ENCODE measurements around the gene FAM50B. TPM values are rescaled to one million over a fixed set of nuclear protein-coding genes. Genes with fewer than 3 reads are reported as not detected.

FAM50B gene
- total RNA-seq, 1 experiment from 2014 or later = 0.48 TPM

DNA sequence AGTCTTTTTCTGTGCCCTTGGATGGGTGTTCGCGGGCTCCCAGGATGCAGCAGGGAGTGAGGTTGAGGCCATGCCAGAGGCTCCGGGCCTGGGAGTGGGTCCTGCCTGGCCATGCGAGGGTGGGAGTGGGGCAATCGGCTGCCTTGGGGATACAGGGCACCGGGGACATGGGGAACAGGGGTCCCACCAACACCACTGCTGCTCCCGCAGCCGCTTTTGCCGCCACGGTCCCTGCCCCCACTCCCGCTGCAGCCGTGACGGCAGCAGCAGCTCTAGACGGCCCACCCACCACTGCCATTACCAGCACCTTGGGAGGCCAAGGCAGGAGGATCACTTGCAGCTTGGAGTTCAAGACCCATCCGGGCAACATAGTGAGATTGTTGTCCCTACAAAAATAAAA is 35.3 kb upstream of the FAM50B start:
- no peaks in the 10 kb centered on the region for H3K9me3 ChIP-seq (ENCODE audit: low read length)
- H3K27me3 ChIP-seq (ENCODE audit: low read length) = no peaks in the 10 kb centered on the region
- no peak overlapping the region for H3K4me3 ChIP-seq (ENCODE audit: low read length)
- H3K9me2 ChIP-seq (replicated peaks; ENCODE audit: insufficient read depth, low read length) = no peaks in the 10 kb centered on the region
- no peak overlapping the region for H3K4me2 ChIP-seq (ENCODE audit: low read depth, low read length, poor library complexity, severe bottlenecking)
- no peaks in the 10 kb centered on the region for H3K4me1 ChIP-seq (ENCODE audit: low read length)
- H4K20me1 ChIP-seq (ENCODE audit: insufficient read depth, low read depth, low read length) = no peaks in the 10 kb centered on the region
- no peaks in the 10 kb centered on the region for H3K36me3 ChIP-seq (ENCODE audit: insufficient read depth, low read length)
- no peak for DNase-seq
- no peak overlapping the region for H2AFZ ChIP-seq (ENCODE audit: low read length)
- H3K79me2 ChIP-seq (ENCODE audit: low read length) = no peaks in the 10 kb centered on the region
- H3K27ac ChIP-seq (ENCODE audit: low read length) = no peak overlapping the region
- H3K9ac ChIP-seq (ENCODE audit: low read length) = no peak overlapping the region

DNA sequence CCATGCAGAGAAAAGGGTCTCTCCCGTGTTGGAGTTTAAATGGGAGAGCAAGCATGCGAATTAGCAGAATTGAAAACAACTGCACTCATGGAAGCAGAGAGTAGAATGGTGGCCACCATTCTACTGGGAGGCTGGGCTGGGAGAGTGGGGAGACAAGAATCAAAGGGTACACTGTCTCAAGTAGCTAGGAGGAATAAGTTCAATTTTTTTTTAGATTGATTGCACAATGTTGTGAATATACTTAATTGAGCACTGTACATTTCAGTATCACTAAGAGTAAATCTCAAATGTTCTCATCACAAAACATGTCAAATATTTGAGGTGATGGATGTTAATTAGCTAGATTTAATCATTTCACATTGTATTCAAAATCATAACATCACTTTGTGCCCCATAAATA is 34.6 kb upstream of the FAM50B start:
- no peak for DNase-seq
- no peaks in the 10 kb centered on the region for H3K9me3 ChIP-seq (ENCODE audit: low read length)
- no peaks in the 10 kb centered on the region for H3K27me3 ChIP-seq (ENCODE audit: low read length)
- no peaks in the 10 kb centered on the region for H4K20me1 ChIP-seq (ENCODE audit: insufficient read depth, low read depth, low read length)
- H3K4me2 ChIP-seq (ENCODE audit: low read depth, low read length, poor library complexity, severe bottlenecking) = no peak overlapping the region
- H3K4me3 ChIP-seq (ENCODE audit: low read length) = no peak overlapping the region
- H3K9me2 ChIP-seq (replicated peaks; ENCODE audit: insufficient read depth, low read length) = no peaks in the 10 kb centered on the region
- H3K27ac ChIP-seq (ENCODE audit: low read length) = no peak overlapping the region
- no peak overlapping the region for H3K9ac ChIP-seq (ENCODE audit: low read length)
- no peaks in the 10 kb centered on the region for H3K36me3 ChIP-seq (ENCODE audit: insufficient read depth, low read length)
- H3K79me2 ChIP-seq (ENCODE audit: low read length) = no peaks in the 10 kb centered on the region
- H2AFZ ChIP-seq (ENCODE audit: low read length) = no peak overlapping the region
- H3K4me1 ChIP-seq (ENCODE audit: low read length) = no peaks in the 10 kb centered on the region

DNA sequence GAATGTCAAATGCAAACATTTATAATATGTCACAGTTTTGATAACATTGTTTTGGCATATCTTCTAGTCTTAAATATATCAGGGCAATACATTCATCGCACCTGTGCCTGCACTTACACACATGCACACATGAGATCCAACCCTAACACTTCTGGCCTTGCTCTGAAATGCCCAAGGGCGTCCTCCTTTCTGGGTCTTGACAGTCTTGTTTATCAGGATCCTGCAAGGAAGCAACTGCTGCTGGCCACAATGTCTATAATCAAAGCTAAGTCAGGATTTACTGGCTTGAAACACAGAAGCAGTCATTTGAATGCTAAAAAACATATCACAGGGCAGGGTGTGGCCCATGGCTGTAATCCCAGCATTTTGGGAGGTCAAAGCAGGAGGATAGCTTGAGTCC is 32.9 kb upstream of the FAM50B start:
- H3K36me3 ChIP-seq (ENCODE audit: insufficient read depth, low read length) = no peaks in the 10 kb centered on the region
- H3K4me1 ChIP-seq (ENCODE audit: low read length) = no peaks in the 10 kb centered on the region
- H3K27me3 ChIP-seq (ENCODE audit: low read length) = no peaks in the 10 kb centered on the region
- DNase-seq = no peak
- no peaks in the 10 kb centered on the region for H4K20me1 ChIP-seq (ENCODE audit: insufficient read depth, low read depth, low read length)
- H3K9me3 ChIP-seq (ENCODE audit: low read length) = no peaks in the 10 kb centered on the region
- no peak overlapping the region for H3K27ac ChIP-seq (ENCODE audit: low read length)
- no peak overlapping the region for H2AFZ ChIP-seq (ENCODE audit: low read length)
- H3K9me2 ChIP-seq (replicated peaks; ENCODE audit: insufficient read depth, low read length) = no peaks in the 10 kb centered on the region
- no peaks in the 10 kb centered on the region for H3K79me2 ChIP-seq (ENCODE audit: low read length)
- H3K4me2 ChIP-seq (ENCODE audit: low read depth, low read length, poor library complexity, severe bottlenecking) = no peak overlapping the region
- H3K4me3 ChIP-seq (ENCODE audit: low read length) = no peak overlapping the region
- H3K9ac ChIP-seq (ENCODE audit: low read length) = no peak overlapping the region

DNA sequence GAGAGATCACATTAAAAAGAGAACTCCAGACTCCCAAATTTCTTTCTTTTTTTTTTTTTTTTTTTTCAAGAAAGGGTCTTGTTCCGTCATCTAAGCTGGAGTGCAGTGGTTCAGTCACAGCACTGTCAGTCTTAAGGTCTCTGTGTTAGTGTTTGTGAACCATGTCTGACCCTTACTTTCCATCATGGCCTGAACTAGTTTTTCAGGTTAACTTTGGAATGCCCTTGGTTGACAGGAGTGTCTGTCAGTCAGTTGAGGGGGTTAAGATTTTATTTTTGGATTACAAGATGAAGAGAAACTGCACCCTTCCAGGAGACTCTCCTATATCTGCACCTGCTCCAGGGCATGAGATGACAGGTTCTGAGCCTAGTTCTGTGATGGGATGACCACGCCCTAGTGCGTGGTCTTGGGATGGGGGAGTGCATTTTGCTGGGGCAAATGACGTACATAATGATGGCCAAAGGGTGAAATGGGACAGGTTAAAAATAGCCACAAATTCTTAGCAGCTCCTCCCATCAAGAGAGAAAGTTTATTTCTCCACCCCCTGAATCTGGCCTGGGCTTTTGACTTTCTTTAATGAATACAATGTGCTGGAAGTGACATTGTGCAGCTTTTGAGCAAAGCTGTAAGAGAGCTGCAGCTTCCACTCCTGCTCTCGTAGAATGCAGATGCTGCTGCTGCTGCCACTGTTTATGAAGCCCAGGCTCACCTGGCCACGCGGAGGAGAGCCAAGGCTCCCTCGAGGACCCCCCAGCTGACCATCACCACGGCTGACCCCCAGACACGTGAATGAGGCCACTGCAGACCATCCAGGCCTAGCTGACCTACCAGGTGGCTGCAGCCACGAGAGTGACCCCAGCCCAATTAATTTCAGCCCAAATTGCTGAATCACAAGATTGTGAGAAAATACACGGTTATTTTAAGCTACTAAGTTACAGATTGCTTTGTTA is 29.7 kb upstream of the FAM50B start:
- no peak overlapping the region for H3K4me2 ChIP-seq (ENCODE audit: low read depth, low read length, poor library complexity, severe bottlenecking)
- no peak overlapping the region for H2AFZ ChIP-seq (ENCODE audit: low read length)
- H3K27ac ChIP-seq (ENCODE audit: low read length) = no peak overlapping the region
- H3K27me3 ChIP-seq (ENCODE audit: low read length) = no peaks in the 10 kb centered on the region; the same call in 1 of the 2 replicates
- no peaks in the 10 kb centered on the region for H3K79me2 ChIP-seq (ENCODE audit: low read length)
- DNase-seq = no peak
- no peaks in the 10 kb centered on the region for H3K36me3 ChIP-seq (ENCODE audit: insufficient read depth, low read length)
- H3K9me2 ChIP-seq (replicated peaks; ENCODE audit: insufficient read depth, low read length) = no peaks in the 10 kb centered on the region
- H3K9ac ChIP-seq (ENCODE audit: low read length) = no peak overlapping the region
- H3K9me3 ChIP-seq (ENCODE audit: low read length) = no peaks in the 10 kb centered on the region
- H3K4me1 ChIP-seq (ENCODE audit: low read length) = no peaks in the 10 kb centered on the region
- H3K4me3 ChIP-seq (ENCODE audit: low read length) = no peak overlapping the region
- H4K20me1 ChIP-seq (ENCODE audit: insufficient read depth, low read depth, low read length) = no peaks in the 10 kb centered on the region

DNA sequence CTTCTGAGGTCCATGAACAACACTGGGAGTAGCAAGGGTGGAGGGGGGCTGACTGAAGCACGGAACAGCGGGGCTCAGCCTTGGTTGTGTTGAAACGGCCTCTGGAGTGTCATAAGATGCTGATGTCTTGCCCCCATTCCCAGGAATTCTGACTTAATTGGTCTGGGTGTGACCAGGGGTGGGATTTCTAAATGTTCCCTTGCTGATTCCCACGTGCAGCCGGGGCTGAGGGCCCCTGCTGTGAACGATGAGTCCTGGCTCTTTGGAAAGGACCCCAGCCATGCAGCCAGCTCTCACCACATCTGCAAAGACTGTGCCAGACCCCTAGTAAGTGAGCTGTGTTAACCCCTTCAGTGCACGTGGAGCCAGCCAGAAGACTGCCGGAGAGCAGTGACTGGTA is 28.6 kb upstream of the FAM50B start:
- no peaks in the 10 kb centered on the region for H3K9me2 ChIP-seq (replicated peaks; ENCODE audit: insufficient read depth, low read length)
- no peaks in the 10 kb centered on the region for H3K9me3 ChIP-seq (ENCODE audit: low read length)
- H3K4me3 ChIP-seq (ENCODE audit: low read length) = no peak overlapping the region
- no peak overlapping the region for H2AFZ ChIP-seq (ENCODE audit: low read length)
- H3K9ac ChIP-seq (ENCODE audit: low read length) = no peak overlapping the region
- H4K20me1 ChIP-seq (ENCODE audit: insufficient read depth, low read depth, low read length) = no peaks in the 10 kb centered on the region
- no peaks in the 10 kb centered on the region; the same call in 1 of the 2 replicates for H3K27me3 ChIP-seq (ENCODE audit: low read length)
- H3K4me1 ChIP-seq (ENCODE audit: low read length) = no peaks in the 10 kb centered on the region
- DNase-seq = no peak
- no peak overlapping the region for H3K27ac ChIP-seq (ENCODE audit: low read length)
- H3K79me2 ChIP-seq (ENCODE audit: low read length) = no peaks in the 10 kb centered on the region
- H3K36me3 ChIP-seq (ENCODE audit: insufficient read depth, low read length) = no peaks in the 10 kb centered on the region
- no peak overlapping the region for H3K4me2 ChIP-seq (ENCODE audit: low read depth, low read length, poor library complexity, severe bottlenecking)

DNA sequence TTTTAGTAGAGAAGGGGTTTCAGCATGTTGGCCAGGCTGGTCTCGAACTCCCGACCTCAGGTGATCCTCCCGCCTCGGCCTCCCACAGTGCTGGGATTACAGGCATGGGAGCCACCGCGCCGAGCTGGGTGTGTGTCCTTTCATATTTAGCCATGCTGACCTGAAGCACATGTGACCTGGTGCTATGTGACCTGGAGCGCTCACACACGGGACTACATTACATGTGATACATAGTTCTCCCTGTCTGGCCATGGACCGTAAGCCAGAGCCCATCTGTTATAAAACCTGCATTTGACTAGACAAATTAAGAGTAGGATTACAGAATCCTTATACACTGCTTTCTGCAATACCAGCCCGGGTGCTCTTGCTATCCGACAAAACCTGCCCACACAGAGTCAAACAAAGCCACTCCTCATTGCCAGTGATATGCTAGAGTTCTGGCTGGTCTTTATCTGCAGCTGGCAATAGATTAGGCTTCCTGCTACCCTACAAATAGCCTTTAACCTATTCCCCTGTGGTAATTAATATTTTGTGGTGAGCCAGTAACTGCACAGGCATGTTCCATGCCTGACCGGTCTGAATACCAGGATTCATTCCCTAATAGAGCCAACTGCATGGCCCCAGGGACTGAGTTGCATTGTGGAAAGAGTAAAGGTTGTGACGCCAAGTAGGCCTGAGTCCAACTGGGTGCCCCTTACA is 26.3 kb upstream of the FAM50B start:
- Histone ChIP-seq H3K4me3 (ENCODE audit: low read length) (no peak overlapping the region), H2AFZ (ENCODE audit: low read length) (no peak overlapping the region), H3K79me2 (ENCODE audit: low read length) (no peaks in the 10 kb centered on the region), H3K27me3 (ENCODE audit: low read length) (no peaks in the 10 kb centered on the region; the same call in 1 of the 2 replicates), H3K9me2 (replicated peaks; ENCODE audit: insufficient read depth, low read length) (no peaks in the 10 kb centered on the region), H3K27ac (ENCODE audit: low read length) (no peak overlapping the region), H3K9me3 (ENCODE audit: low read length) (no peaks in the 10 kb centered on the region), H3K4me1 (ENCODE audit: low read length) (no peaks in the 10 kb centered on the region), H3K36me3 (ENCODE audit: insufficient read depth, low read length) (no peaks in the 10 kb centered on the region), H4K20me1 (ENCODE audit: insufficient read depth, low read depth, low read length) (no peaks in the 10 kb centered on the region), H3K4me2 (ENCODE audit: low read depth, low read length, poor library complexity, severe bottlenecking) (no peak overlapping the region), H3K9ac (ENCODE audit: low read length) (no peak overlapping the region)
- no peak for DNase-seq

DNA sequence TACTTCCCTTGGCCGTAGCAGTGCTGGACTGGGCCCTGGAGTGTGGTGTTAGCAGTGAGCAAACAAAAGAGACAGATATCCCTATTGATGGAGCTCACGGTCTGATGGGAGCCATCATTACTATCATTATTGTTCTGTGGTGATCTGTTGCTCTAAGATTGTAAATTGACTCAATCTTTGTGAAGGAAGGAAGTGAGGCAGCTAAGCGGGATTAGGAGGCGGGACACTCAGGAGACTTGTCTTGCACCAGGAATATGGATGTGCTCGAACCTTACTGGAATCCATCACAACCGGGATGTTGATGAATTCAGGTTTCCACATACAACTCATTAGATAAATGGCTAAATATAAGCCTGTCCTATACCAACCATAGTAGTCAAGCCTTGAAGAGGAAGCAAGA is 25.5 kb upstream of the FAM50B start:
- no peak overlapping the region for H3K4me3 ChIP-seq (ENCODE audit: low read length)
- no peaks in the 10 kb centered on the region for H4K20me1 ChIP-seq (ENCODE audit: insufficient read depth, low read depth, low read length)
- no peaks in the 10 kb centered on the region for H3K9me3 ChIP-seq (ENCODE audit: low read length)
- DNase-seq = no peak
- no peaks in the 10 kb centered on the region for H3K9me2 ChIP-seq (replicated peaks; ENCODE audit: insufficient read depth, low read length)
- H3K4me1 ChIP-seq (ENCODE audit: low read length) = no peaks in the 10 kb centered on the region
- H2AFZ ChIP-seq (ENCODE audit: low read length) = no peak overlapping the region
- H3K27me3 ChIP-seq (ENCODE audit: low read length) = no peaks in the 10 kb centered on the region; the same call in 1 of the 2 replicates
- no peak overlapping the region for H3K9ac ChIP-seq (ENCODE audit: low read length)
- H3K36me3 ChIP-seq (ENCODE audit: insufficient read depth, low read length) = no peaks in the 10 kb centered on the region
- H3K4me2 ChIP-seq (ENCODE audit: low read depth, low read length, poor library complexity, severe bottlenecking) = no peak overlapping the region
- H3K27ac ChIP-seq (ENCODE audit: low read length) = no peak overlapping the region
- H3K79me2 ChIP-seq (ENCODE audit: low read length) = no peaks in the 10 kb centered on the region

DNA sequence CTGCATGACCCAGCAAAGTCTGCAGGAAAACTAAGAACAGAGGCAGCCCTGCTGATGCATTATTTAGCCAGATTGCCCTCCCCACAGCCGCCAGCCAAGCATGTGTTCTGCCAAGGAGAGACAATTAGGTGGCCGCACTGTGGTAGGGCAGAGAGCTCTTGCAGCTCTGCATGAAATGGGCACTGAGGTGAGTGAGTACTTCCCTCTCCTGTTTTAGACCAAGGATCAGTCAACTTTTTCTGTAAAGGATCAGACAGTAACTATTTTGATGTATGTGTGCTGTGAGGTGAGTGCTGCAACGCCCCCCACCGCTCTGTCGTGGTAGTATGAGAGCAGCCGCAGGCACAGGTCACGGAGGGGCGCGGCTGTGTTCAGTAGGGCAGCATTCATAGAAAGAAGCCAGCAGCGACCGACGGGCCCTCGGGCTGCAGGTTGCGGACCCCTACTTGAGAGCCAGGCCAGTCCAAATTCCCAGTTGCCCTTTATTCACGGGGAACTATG is 23.8 kb upstream of the FAM50B start:
- DNase-seq = no peak
- Histone ChIP-seq H3K4me2 (ENCODE audit: low read depth, low read length, poor library complexity, severe bottlenecking) (no peak overlapping the region), H3K9ac (ENCODE audit: low read length) (no peak overlapping the region), H3K4me1 (ENCODE audit: low read length) (no peaks in the 10 kb centered on the region), H3K9me3 (ENCODE audit: low read length) (no peaks in the 10 kb centered on the region), H3K36me3 (ENCODE audit: insufficient read depth, low read length) (no peaks in the 10 kb centered on the region), H3K27ac (ENCODE audit: low read length) (no peak overlapping the region), H2AFZ (ENCODE audit: low read length) (no peak overlapping the region), H3K79me2 (ENCODE audit: low read length) (no peaks in the 10 kb centered on the region), H3K9me2 (replicated peaks; ENCODE audit: insufficient read depth, low read length) (no peaks in the 10 kb centered on the region), H3K4me3 (ENCODE audit: low read length) (no peak overlapping the region), H4K20me1 (ENCODE audit: insufficient read depth, low read depth, low read length) (no peaks in the 10 kb centered on the region), H3K27me3 (ENCODE audit: low read length) (no peaks in the 10 kb centered on the region; the same call in 1 of the 2 replicates)
